Measurements from ENCODE around the gene NAV2. TPM values are rescaled to one million over a fixed set of nuclear protein-coding genes. Genes with fewer than 3 reads are reported as not detected.

Gene NAV2
- polyA plus RNA-seq, 3 donors = not detected

- H3K27me3 ChIP-seq (ENCODE audit: control insufficient read depth in 2 of 2, insufficient read depth in 2 of 2, low read length in 2 of 2) = peaks cover 83 to 94% of the 10 kb centered on the region in 2 donors
- no peak overlapping the region for H3K27ac ChIP-seq (ENCODE audit: low read depth in 1 of 2, low read length in 2 of 2)
- H3K4me2 ChIP-seq (replicated peaks; ENCODE audit: extremely low read depth, low read length, poor library complexity, severe bottlenecking) = no peak overlapping the region
- peaks cover 84 to 98% (median 89%) of the 10 kb centered on the region in 3 donors for H3K27me3 Mint-ChIP-seq (ENCODE audit: low read depth in 3 of 3)
- H2AFZ ChIP-seq (ENCODE audit: insufficient read depth, low read depth, low read length, poor library complexity, severe bottlenecking) = no peak overlapping the region
- no peaks in the 10 kb centered on the region for H3K79me2 ChIP-seq (ENCODE audit: insufficient read depth, low read length)
- H3K36me3 Mint-ChIP-seq = peaks cover 0 to 5% of the 10 kb centered on the region in 2 donors
- peaks cover 2 to 36% (median 24%) of the 10 kb centered on the region in 7 donors for H3K9me3 Mint-ChIP-seq
- peaks cover 2 to 64% of the 10 kb centered on the region in 2 donors for H3K9me3 ChIP-seq (replicated peaks in 1 of 2; ENCODE audit: control insufficient read depth in 1 of 2, insufficient read depth in 1 of 2, low read length in 2 of 2)
- peak overlapping the region in 1 of 2 donors; percentile 85 for H3K4me3 Mint-ChIP-seq
- H3K9ac ChIP-seq (ENCODE audit: insufficient read depth, low read length, poor library complexity, severe bottlenecking) = no peak overlapping the region
- TF ChIP-seq CTCF (IDR thresholded peaks at IDR 0.05) = no peak
- no peak overlapping the region for H3K4me3 ChIP-seq (replicated peaks in 1 of 3; ENCODE audit: low read depth in 2 of 3, low read length in 3 of 3)
- peaks cover 4 to 6% of the 10 kb centered on the region in 2 donors for H3K4me1 ChIP-seq (ENCODE audit: control insufficient read depth in 1 of 2, insufficient read depth in 2 of 2, low read length in 2 of 2)
- DNase-seq = no peak
- H4K20me1 ChIP-seq (ENCODE audit: insufficient read depth, low read length) = no peaks in the 10 kb centered on the region
- WGBS (ENCODE audit: insufficient coverage) = no CpG with 5 or more reads among the region's 9 CpGs
- peaks cover 10% of the 10 kb centered on the region for H3K4me1 Mint-ChIP-seq
- no peak overlapping the region for H3K27ac Mint-ChIP-seq
- H3K36me3 ChIP-seq (replicated peaks in 1 of 2; ENCODE audit: control insufficient read depth in 1 of 2, insufficient read depth in 2 of 2, low read length in 2 of 2) = no peaks in the 10 kb centered on the region
- intact Hi-C loops (cut with micrococcal nuclease) = no loop called here
Observed at GRCh38 chr11:20157728-20158127, 445.1 kb downstream of the NAV2 start.

GRCh38 chr11:20158597-20159257, 446.1 kb downstream of the NAV2 start:
- 9% methylated on average over 28 of the region's 33 CpGs for WGBS (ENCODE audit: insufficient coverage)
- H3K36me3 Mint-ChIP-seq = peaks cover 0 to 5% of the 10 kb centered on the region in 2 donors
- Histone ChIP-seq H3K4me2 (replicated peaks; ENCODE audit: extremely low read depth, low read length, poor library complexity, severe bottlenecking) (no peak overlapping the region), H3K4me1 (ENCODE audit: control insufficient read depth in 1 of 2, insufficient read depth in 2 of 2, low read length in 2 of 2) (peaks cover 4 to 6% of the 10 kb centered on the region in 2 donors), H4K20me1 (ENCODE audit: insufficient read depth, low read length) (no peaks in the 10 kb centered on the region), H3K9ac (ENCODE audit: insufficient read depth, low read length, poor library complexity, severe bottlenecking) (no peak overlapping the region), H3K4me3 (replicated peaks in 1 of 3; ENCODE audit: low read depth in 2 of 3, low read length in 3 of 3) (no peak overlapping the region), H3K9me3 (replicated peaks in 1 of 2; ENCODE audit: control insufficient read depth in 1 of 2, insufficient read depth in 1 of 2, low read length in 2 of 2) (peaks cover 2 to 73% of the 10 kb centered on the region in 2 donors), H3K27me3 (ENCODE audit: control insufficient read depth in 2 of 2, insufficient read depth in 2 of 2, low read length in 2 of 2) (peaks cover 86 to 100% of the 10 kb centered on the region in 2 donors), H2AFZ (ENCODE audit: insufficient read depth, low read depth, low read length, poor library complexity, severe bottlenecking) (no peak overlapping the region), H3K79me2 (ENCODE audit: insufficient read depth, low read length) (no peaks in the 10 kb centered on the region), H3K36me3 (replicated peaks in 1 of 2; ENCODE audit: control insufficient read depth in 1 of 2, insufficient read depth in 2 of 2, low read length in 2 of 2) (no peaks in the 10 kb centered on the region), H3K27ac (ENCODE audit: low read depth in 1 of 2, low read length in 2 of 2) (no peak overlapping the region)
- H3K4me3 Mint-ChIP-seq = peak overlapping the region in 1 of 2 donors; percentile 81
- DNase-seq = no peak
- intact Hi-C loops (cut with micrococcal nuclease) = no loop called here
- peaks cover 2 to 40% (median 24%) of the 10 kb centered on the region in 7 donors for H3K9me3 Mint-ChIP-seq
- TF ChIP-seq CTCF (IDR thresholded peaks at IDR 0.05) = no peak
- H3K27me3 Mint-ChIP-seq (ENCODE audit: low read depth in 3 of 3) = peaks cover 88 to 98% (median 97%) of the 10 kb centered on the region in 3 donors
- peaks cover 15% of the 10 kb centered on the region for H3K4me1 Mint-ChIP-seq
- H3K27ac Mint-ChIP-seq = no peak overlapping the region

Measured in CD14-positive monocyte (primary cell).